Activated naive CD4-positive, alpha-beta T cell treated with anti-CD3 and anti-CD28 coated beads, Interleukin-2, amount 10 ng/mL, durations not matched to agents 7 days and 5 days (primary cell): ENCODE measurements around the gene TMCC1.
"Not testable (repeated sequence)": the region's sequence is repeated elsewhere in the genome, so short reads cannot be mapped to it uniquely, and the experiment has no call there.

Experiments used
- CTCF ChIA-PET: fragments of 350-600 bp; sonication (Branson Sonifier 250); formaldehyde crosslinking; loops from one replicate; lab custom pipeline; 2021; ENCODE audit warnings: antibody characterized with exemption; lab: Charles Lee
- DNase-seq: peaks from one replicate; pipeline ENCODE4 v3.0.0-alpha.2; 2020
- H3K27ac Mint-ChIP-seq: one replicate; pipeline ENCODE4 v1.8.0; 2021; ENCODE audit warnings: mild to moderate bottlenecking, moderate library complexity, mixed read lengths
- H3K27me3 Mint-ChIP-seq: one replicate; pipeline ENCODE4 v1.8.0; 2021; ENCODE audit warnings: mild to moderate bottlenecking, mixed read lengths
- H3K36me3 Mint-ChIP-seq: one replicate; pipeline ENCODE4 v1.8.0; 2021; ENCODE audit warnings: mixed read lengths
- H3K4me1 Mint-ChIP-seq: one replicate; pipeline ENCODE4 v1.8.0; 2021; ENCODE audit warnings: mixed read lengths
- H3K4me3 Mint-ChIP-seq: one replicate; pipeline ENCODE4 v1.8.0; 2021; ENCODE audit warnings: mild to moderate bottlenecking, moderate library complexity, mixed read lengths
- H3K9me3 Mint-ChIP-seq: one replicate; pipeline ENCODE4 v1.8.0; 2021; ENCODE audit warnings: mixed read lengths

Gene TMCC1

GRCh38 chr3:129917423-129918007, 24.0 kb upstream of the TMCC1 start:
- peaks cover 27% of the 10 kb centered on the region for H3K9me3 Mint-ChIP-seq
- no peak for DNase-seq
- no peak overlapping the region for H3K27ac Mint-ChIP-seq
- peaks cover 10% of the 10 kb centered on the region for H3K27me3 Mint-ChIP-seq
- H3K36me3 Mint-ChIP-seq = no peaks in the 10 kb centered on the region
- CTCF ChIA-PET = no interaction called here
- no peak overlapping the region for H3K4me3 Mint-ChIP-seq
- H3K4me1 Mint-ChIP-seq = no peaks in the 10 kb centered on the region

- CTCF ChIA-PET = interaction anchor here (0.6 kb wide), 1 partner anchor 369 kb away, joined by 3 read pairs; no protein-coding TSS in a partner anchor
- Mint-ChIP-seq H3K9me3 (peaks cover 22% of the 10 kb centered on the region), H3K36me3 (no peaks in the 10 kb centered on the region), H3K27ac (no peak overlapping the region), H3K4me1 (no peaks in the 10 kb centered on the region), H3K27me3 (no peaks in the 10 kb centered on the region), H3K4me3 (no peak overlapping the region)
- DNase-seq = no peak
These were observed 20.1 kb upstream of the TMCC1 start for GRCh38 chr3:129913618-129914017.

- peaks cover 16% of the 10 kb centered on the region for H3K9me3 Mint-ChIP-seq
- CTCF ChIA-PET = no interaction called here
These were observed 17.9 kb upstream of the TMCC1 start for GRCh38 chr3:129911261-129911861.

GRCh38 chr3:129909235-129909634, 15.7 kb upstream of the TMCC1 start:
- H3K27ac Mint-ChIP-seq, H3K4me1 Mint-ChIP-seq, DNase-seq, H3K4me3 Mint-ChIP-seq, H3K27me3 Mint-ChIP-seq, H3K36me3 Mint-ChIP-seq: not testable (repeated sequence)
- peaks cover 24% of the 10 kb centered on the region for H3K9me3 Mint-ChIP-seq
- CTCF ChIA-PET = interaction anchor here (1.7 kb wide), 1 partner anchor 385 kb away, joined by 4 read pairs; no protein-coding TSS in a partner anchor

More at GRCh38 chr3:129911261-129911861, 17.9 kb upstream of the TMCC1 start:
- no peaks in the 10 kb centered on the region for H3K4me1 Mint-ChIP-seq
- H3K4me3 Mint-ChIP-seq = no peak overlapping the region
- no peaks in the 10 kb centered on the region for H3K27me3 Mint-ChIP-seq
- H3K36me3 Mint-ChIP-seq = no peaks in the 10 kb centered on the region
- DNase-seq = no peak
- no peak overlapping the region for H3K27ac Mint-ChIP-seq

- Mint-ChIP-seq H3K4me1 (no peaks in the 10 kb centered on the region), H3K36me3 (peaks cover 3% of the 10 kb centered on the region), H3K27me3 (no peaks in the 10 kb centered on the region), H3K9me3 (peaks cover 24% of the 10 kb centered on the region), H3K4me3 (no peak overlapping the region), H3K27ac (no peak overlapping the region)
- no peak for DNase-seq
- CTCF ChIA-PET = no interaction called here
These were observed 14.9 kb upstream of the TMCC1 start for GRCh38 chr3:129908417-129908816.

GRCh38 chr3:129901272-129901671, 7.8 kb upstream of the TMCC1 start:
- H3K4me3 Mint-ChIP-seq, H3K27ac Mint-ChIP-seq, CTCF ChIA-PET, H3K36me3 Mint-ChIP-seq, DNase-seq, H3K4me1 Mint-ChIP-seq, H3K27me3 Mint-ChIP-seq: not testable (repeated sequence)
- H3K9me3 Mint-ChIP-seq = peaks cover 14% of the 10 kb centered on the region

- no peak for DNase-seq
- Mint-ChIP-seq H3K9me3 (no peaks in the 10 kb centered on the region), H3K27ac (no peak overlapping the region), H3K27me3 (no peaks in the 10 kb centered on the region), H3K4me1 (peaks cover 14% of the 10 kb centered on the region), H3K4me3 (no peak overlapping the region), H3K36me3 (no peaks in the 10 kb centered on the region)
- CTCF ChIA-PET = no interaction called here
These were observed 3.5 kb upstream of the TMCC1 start for GRCh38 chr3:129897026-129897425.

- CTCF ChIA-PET = interaction anchor here (1.4 kb wide), 1 partner anchor 265 kb away, joined by 3 read pairs; no protein-coding TSS in a partner anchor
These were observed 492 bp downstream of the TMCC1 start for GRCh38 chr3:129892857-129893580.

GRCh38 chr3:129892486-129892856, 1.0 kb downstream of the TMCC1 start:
- Mint-ChIP-seq H3K36me3 (peaks cover 4% of the 10 kb centered on the region), H3K4me1 (peaks cover 38% of the 10 kb centered on the region), H3K4me3 (peak overlapping the region; percentile 88), H3K27me3 (no peaks in the 10 kb centered on the region), H3K9me3 (no peaks in the 10 kb centered on the region), H3K27ac (peak overlapping the region; percentile 90)
- DNase-seq = peak; percentile 35
- CTCF ChIA-PET = interaction anchor here (1.4 kb wide), 1 partner anchor 265 kb away, joined by 3 read pairs; no protein-coding TSS in a partner anchor

More at GRCh38 chr3:129892857-129893580, 492 bp downstream of the TMCC1 start:
- H3K36me3 Mint-ChIP-seq = peaks cover 4% of the 10 kb centered on the region
- peak; percentile 80 for DNase-seq
- peaks cover 38% of the 10 kb centered on the region for H3K4me1 Mint-ChIP-seq
- peak overlapping the region; percentile 88 for H3K4me3 Mint-ChIP-seq
- H3K27me3 Mint-ChIP-seq = no peaks in the 10 kb centered on the region
- H3K9me3 Mint-ChIP-seq = no peaks in the 10 kb centered on the region
- peak overlapping the region; percentile 90 for H3K27ac Mint-ChIP-seq

- no peak overlapping the region for H3K27ac Mint-ChIP-seq
- CTCF ChIA-PET = no interaction called here
These were observed 2.6 kb downstream of the TMCC1 start for GRCh38 chr3:129890891-129891290.

GRCh38 chr3:129890125-129890524, 3.4 kb downstream of the TMCC1 start:
- Mint-ChIP-seq H3K4me3 (no peak overlapping the region), H3K27me3 (no peaks in the 10 kb centered on the region), H3K4me1 (peaks cover 38% of the 10 kb centered on the region), H3K36me3 (peaks cover 5% of the 10 kb centered on the region), H3K27ac (no peak overlapping the region), H3K9me3 (no peaks in the 10 kb centered on the region)
- CTCF ChIA-PET = no interaction called here
- no peak for DNase-seq

More at GRCh38 chr3:129890891-129891290, 2.6 kb downstream of the TMCC1 start:
- no peaks in the 10 kb centered on the region for H3K9me3 Mint-ChIP-seq
- no peak for DNase-seq
- H3K4me3 Mint-ChIP-seq = no peak overlapping the region
- peaks cover 5% of the 10 kb centered on the region for H3K36me3 Mint-ChIP-seq
- H3K4me1 Mint-ChIP-seq = peaks cover 38% of the 10 kb centered on the region
- no peaks in the 10 kb centered on the region for H3K27me3 Mint-ChIP-seq

GRCh38 chr3:129888771-129889170, 4.7 kb downstream of the TMCC1 start:
- peaks cover 33% of the 10 kb centered on the region for H3K4me1 Mint-ChIP-seq
- no peaks in the 10 kb centered on the region for H3K9me3 Mint-ChIP-seq
- no peak overlapping the region for H3K4me3 Mint-ChIP-seq
- peaks cover 5% of the 10 kb centered on the region for H3K36me3 Mint-ChIP-seq
- DNase-seq = no peak
- no peak overlapping the region for H3K27ac Mint-ChIP-seq
- H3K27me3 Mint-ChIP-seq = no peaks in the 10 kb centered on the region
- CTCF ChIA-PET = interaction anchor here (1.0 kb wide), 1 partner anchor 17 kb away, joined by 3 read pairs; no protein-coding TSS in a partner anchor

- no peak overlapping the region for H3K4me3 Mint-ChIP-seq
- H3K4me1 Mint-ChIP-seq = no peaks in the 10 kb centered on the region
- DNase-seq = no peak
- H3K27ac Mint-ChIP-seq = no peak overlapping the region
- peaks cover 24% of the 10 kb centered on the region for H3K36me3 Mint-ChIP-seq
- CTCF ChIA-PET = no interaction called here
- no peaks in the 10 kb centered on the region for H3K27me3 Mint-ChIP-seq
- H3K9me3 Mint-ChIP-seq = no peaks in the 10 kb centered on the region
These were observed 12.2 kb downstream of the TMCC1 start for GRCh38 chr3:129881261-129881660.

GRCh38 chr3:129878355-129878754, 15.2 kb downstream of the TMCC1 start:
- H3K27ac Mint-ChIP-seq = no peak overlapping the region
- no peak overlapping the region for H3K4me3 Mint-ChIP-seq
- no peaks in the 10 kb centered on the region for H3K4me1 Mint-ChIP-seq
- H3K9me3 Mint-ChIP-seq = no peaks in the 10 kb centered on the region
- CTCF ChIA-PET = no interaction called here
- no peak for DNase-seq
- H3K36me3 Mint-ChIP-seq = peaks cover 31% of the 10 kb centered on the region
- H3K27me3 Mint-ChIP-seq = no peaks in the 10 kb centered on the region
